ENCODE measurements around the gene ARFRP1.
"Not testable (repeated sequence)": the region's sequence is repeated elsewhere in the genome, so short reads cannot be mapped to it uniquely, and the experiment has no call there.

ARFRP1 gene

GRCh38 chr20:63732118-63733095, 24.6 kb upstream of the ARFRP1 start:
- FAIRE-seq: no peak

GRCh38 chr20:63731410-63731809, 23.6 kb upstream of the ARFRP1 start:
- no peak for FAIRE-seq

- FAIRE-seq: not testable (repeated sequence)
Observed at GRCh38 chr20:63730189-63730733, 22.5 kb upstream of the ARFRP1 start.

- FAIRE-seq: not testable (repeated sequence)
Observed at GRCh38 chr20:63722967-63723622, 15.3 kb upstream of the ARFRP1 start.

- FAIRE-seq: no peak
Observed at GRCh38 chr20:63718996-63719395, 11.2 kb upstream of the ARFRP1 start.

- FAIRE-seq: no peak
Observed at GRCh38 chr20:63714858-63715257, 7.1 kb upstream of the ARFRP1 start.

GRCh38 chr20:63712191-63712590, 4.4 kb upstream of the ARFRP1 start:
- no peak for FAIRE-seq

- FAIRE-seq: no peak
Observed at GRCh38 chr20:63711085-63711645, 3.4 kb upstream of the ARFRP1 start.

- no peak for FAIRE-seq
Observed at GRCh38 chr20:63709149-63709527, 1.4 kb upstream of the ARFRP1 start.

GRCh38 chr20:63708301-63709148, 749 bp upstream of the ARFRP1 start:
- no peak for FAIRE-seq

- FAIRE-seq: no peak
Observed at GRCh38 chr20:63706852-63707557, 771 bp downstream of the ARFRP1 start.

GRCh38 chr20:63706027-63706695, 1.6 kb downstream of the ARFRP1 start:
- FAIRE-seq: no peak

- FAIRE-seq: no peak
Observed at GRCh38 chr20:63705232-63706026, 2.3 kb downstream of the ARFRP1 start.

GRCh38 chr20:63704749-63705117, 3.0 kb downstream of the ARFRP1 start:
- no peak for FAIRE-seq

GRCh38 chr20:63703976-63704748, 3.6 kb downstream of the ARFRP1 start:
- no peak for FAIRE-seq

- FAIRE-seq: no peak
Observed at GRCh38 chr20:63703471-63703975, 4.3 kb downstream of the ARFRP1 start.

- FAIRE-seq: no peak
Observed at GRCh38 chr20:63702751-63703470, 4.9 kb downstream of the ARFRP1 start.

- FAIRE-seq: no peak
Observed at GRCh38 chr20:63702036-63702665, 5.6 kb downstream of the ARFRP1 start.

All from TTC549 (cell line).